VCaP (cell line): ENCODE measurements around the gene SYNGR4.

Experiments used
- H3K27ac ChIP-seq: fragments of 450-650 bp; 2 replicates; pipeline ENCODE4 v1.5.1; 2017
- TF ChIP-seq, protein P1 (sequence below): fragments of 450-650 bp; conservative IDR thresholded peaks from 2 replicates; pipeline ENCODE4 v1.5.1; 2017; ENCODE audit warnings: mild to moderate bottlenecking, moderate library complexity

The SYNGR4 gene

DNA sequence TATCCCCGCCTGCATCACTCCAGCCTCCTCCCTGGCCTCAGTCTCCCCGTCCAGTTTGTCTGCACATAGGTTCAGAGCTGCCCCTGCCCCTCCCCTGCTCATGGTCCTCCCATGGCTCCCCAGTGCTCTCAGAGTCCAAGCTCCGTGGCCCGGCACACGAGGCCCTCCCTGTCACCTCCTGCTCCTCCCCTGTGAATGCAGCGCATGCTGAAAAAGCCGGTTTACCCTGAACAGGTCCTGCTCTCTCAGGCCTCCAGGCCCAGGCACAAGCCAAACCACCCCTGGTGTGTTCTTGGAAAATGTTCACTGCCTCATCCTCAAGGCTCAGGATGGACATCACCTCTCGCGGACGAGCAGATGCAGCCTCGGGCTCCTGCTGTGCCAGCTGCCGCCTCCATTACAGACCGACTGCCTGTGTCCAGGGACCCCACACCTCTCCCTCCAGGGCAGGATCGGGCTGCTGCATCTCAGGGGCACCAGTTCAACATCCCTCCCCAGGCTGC lies 25.9 kb upstream of the SYNGR4 start:
- TF ChIP-seq, protein P1, sequence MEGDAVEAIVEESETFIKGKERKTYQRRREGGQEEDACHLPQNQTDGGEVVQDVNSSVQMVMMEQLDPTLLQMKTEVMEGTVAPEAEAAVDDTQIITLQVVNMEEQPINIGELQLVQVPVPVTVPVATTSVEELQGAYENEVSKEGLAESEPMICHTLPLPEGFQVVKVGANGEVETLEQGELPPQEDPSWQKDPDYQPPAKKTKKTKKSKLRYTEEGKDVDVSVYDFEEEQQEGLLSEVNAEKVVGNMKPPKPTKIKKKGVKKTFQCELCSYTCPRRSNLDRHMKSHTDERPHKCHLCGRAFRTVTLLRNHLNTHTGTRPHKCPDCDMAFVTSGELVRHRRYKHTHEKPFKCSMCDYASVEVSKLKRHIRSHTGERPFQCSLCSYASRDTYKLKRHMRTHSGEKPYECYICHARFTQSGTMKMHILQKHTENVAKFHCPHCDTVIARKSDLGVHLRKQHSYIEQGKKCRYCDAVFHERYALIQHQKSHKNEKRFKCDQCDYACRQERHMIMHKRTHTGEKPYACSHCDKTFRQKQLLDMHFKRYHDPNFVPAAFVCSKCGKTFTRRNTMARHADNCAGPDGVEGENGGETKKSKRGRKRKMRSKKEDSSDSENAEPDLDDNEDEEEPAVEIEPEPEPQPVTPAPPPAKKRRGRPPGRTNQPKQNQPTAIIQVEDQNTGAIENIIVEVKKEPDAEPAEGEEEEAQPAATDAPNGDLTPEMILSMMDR, result no peak
- no peak overlapping the region for H3K27ac ChIP-seq

DNA sequence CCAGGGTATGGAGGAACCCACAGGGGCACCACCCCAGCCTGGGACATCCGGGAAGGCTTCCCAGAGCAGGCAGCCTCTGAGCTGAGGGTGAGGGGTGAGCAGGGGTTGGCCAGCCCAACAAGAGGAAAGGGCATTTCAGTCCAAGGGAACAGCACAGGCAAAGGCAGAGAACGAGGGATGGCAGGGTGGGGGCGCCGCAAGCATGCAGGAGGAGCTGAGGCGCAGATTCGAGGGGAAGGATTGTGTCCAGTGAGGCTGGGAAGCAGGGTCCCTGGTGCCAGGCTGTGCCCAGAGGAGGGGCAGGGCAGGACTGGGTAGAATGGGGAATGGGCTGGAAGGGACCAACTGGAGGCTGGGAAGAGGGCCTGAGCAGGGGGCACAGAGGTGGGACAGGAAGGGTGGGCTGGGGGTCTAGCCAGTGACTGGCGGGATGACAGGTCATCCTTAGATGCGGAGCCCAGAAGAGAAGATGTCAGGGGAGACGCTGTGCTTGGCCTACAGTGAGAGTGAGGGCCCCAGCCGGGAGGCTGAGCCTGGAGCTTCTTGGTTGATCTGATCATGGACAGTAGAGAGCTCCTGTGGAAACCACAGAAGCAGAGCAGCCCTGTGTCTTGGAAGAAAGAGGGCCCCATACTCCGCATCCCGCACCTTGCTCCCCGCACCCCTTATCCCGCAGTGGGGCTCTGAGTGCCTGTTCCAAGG lies 25.2 kb upstream of the SYNGR4 start:
- TF ChIP-seq, protein P1, result no peak
- no peak overlapping the region for H3K27ac ChIP-seq

DNA sequence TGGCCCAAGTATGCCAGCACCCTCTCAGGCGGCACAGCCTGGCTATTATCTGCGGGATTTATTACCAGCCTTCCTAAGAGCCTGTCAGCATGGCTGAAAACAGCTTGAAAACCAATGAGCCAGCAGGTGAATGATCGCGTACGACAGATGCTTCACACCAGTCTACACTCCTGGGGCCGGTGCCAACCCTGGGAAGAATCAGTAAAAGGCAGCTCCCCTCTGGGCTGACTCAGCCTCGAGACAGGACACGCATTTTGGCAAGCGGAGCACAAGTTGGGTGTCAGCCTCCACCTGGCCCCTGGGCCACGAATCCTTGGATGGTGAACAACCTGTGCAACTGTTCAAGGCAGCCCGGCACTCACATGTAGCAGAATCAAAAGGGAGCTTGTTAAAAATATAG lies 23.2 kb upstream of the SYNGR4 start:
- no peak overlapping the region for H3K27ac ChIP-seq
- TF ChIP-seq, protein P1, result no peak

- TF ChIP-seq, protein P1, result no peak
- H3K27ac ChIP-seq, result no peak overlapping the region
These were observed 22.4 kb upstream of the SYNGR4 start for GRCh38 chr19:48341515-48342413.

DNA sequence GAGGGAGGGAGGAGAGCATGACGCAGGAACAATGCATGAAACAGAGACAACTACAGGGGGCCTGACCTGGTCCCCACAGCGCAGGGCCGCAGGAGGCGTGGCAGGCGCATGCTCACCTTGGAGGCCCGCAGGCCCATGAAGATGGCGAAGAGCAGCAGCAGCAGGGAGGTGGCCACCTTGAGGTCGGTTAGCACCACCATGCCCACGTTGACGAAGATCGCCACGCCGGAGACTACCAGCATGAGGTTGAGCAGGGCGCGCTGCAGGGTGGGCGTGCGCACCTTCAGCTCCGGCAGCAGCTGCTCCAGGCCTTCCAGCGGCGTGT lies 21.8 kb upstream of the SYNGR4 start:
- TF ChIP-seq, protein P1, result no peak
- H3K27ac ChIP-seq, result no peak overlapping the region

DNA sequence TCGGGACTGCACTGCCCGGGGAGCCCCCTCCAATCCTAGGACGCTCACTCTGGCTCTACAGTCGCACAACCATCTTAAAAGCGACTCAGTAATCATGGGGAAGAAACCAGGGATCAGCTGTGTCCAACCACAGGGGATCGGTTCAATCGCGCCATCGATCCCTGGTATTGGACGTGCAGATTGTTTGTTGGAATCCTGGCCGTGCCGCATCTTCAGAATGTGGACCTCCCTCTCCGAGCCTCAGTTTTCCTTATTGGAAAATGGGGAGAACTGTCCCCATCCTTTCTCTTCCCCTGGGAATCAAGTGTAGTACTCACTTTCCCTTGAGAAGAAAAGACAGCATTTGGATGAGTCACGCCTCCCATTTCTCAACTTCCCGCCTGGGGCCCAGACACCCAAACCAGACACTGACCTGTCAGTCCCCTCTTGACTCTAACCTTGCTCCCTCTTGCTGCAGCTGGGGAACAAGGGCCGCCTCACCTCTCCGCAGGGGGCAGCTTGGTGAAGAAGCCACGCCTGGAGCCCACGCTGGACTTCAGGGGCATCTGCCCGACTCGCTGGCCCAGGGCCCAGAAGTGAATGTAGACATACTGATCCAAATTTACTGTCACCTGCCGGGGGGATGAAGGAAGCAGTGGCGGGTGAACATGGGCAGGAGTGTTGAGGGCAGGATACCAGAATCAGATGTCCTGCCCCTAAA lies 21.2 kb upstream of the SYNGR4 start:
- no peak overlapping the region for H3K27ac ChIP-seq
- TF ChIP-seq, protein P1, result no peak

DNA sequence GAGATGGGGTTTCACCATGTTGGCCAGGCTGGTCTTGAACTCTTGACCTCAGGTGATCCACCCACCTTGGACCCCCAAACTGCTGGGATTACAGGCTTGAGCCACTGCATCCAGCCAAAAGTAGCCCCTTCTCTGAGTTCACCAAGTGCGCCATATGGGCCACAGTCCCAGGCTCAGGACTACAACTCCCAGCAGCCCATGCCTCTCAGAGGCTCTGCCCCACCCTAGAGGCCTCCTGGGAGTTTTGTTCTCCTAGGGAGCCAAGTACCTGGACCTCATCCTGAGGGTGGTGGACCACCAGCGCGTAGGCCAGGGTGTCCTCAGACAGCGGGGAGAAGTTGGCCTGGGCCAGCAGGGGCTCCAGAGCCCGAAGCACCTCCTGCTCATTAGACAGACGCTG lies 19.3 kb upstream of the SYNGR4 start:
- no peak overlapping the region for H3K27ac ChIP-seq
- TF ChIP-seq, protein P1, result no peak
